ENCODE results near the gene MYOCD.

GRCh38 chr17:12789075-12789480 is 123.4 kb downstream of the MYOCD start:
- TF ChIP-seq CTCF (IDR thresholded peaks at IDR 0.05) (no peak), POLR2A (IDR thresholded peaks at IDR 0.05) (no peak)

Measured in stomach (tissue), 4 donors.